Stomach (tissue), 4 donors: Measurements from ENCODE around the gene ZBTB7A.

Source experiments
- POLR2AphosphoS5 ChIP-seq, 3 donors: sonication (generic); formaldehyde crosslinking; IDR thresholded peaks; one replicate each; pipeline ENCODE4 v1.6.1; 2016; ENCODE audit warnings: antibody characterized with exemption in 3 of 3
- TF ChIP-seq, protein P1 (sequence below), 7 experiments: fragments of 450-650 bp in 4 of 7; fragments of 200-600 bp in 3 of 7; sonication (generic) in 3 of 7; IDR thresholded peaks; one replicate each; pipeline ENCODE4 v1.5.1; 2016 to 2019; ENCODE audit warnings: antibody characterized with exemption in 7 of 7, control low read depth in 2 of 7, mild to moderate bottlenecking in 1 of 7

DNA sequence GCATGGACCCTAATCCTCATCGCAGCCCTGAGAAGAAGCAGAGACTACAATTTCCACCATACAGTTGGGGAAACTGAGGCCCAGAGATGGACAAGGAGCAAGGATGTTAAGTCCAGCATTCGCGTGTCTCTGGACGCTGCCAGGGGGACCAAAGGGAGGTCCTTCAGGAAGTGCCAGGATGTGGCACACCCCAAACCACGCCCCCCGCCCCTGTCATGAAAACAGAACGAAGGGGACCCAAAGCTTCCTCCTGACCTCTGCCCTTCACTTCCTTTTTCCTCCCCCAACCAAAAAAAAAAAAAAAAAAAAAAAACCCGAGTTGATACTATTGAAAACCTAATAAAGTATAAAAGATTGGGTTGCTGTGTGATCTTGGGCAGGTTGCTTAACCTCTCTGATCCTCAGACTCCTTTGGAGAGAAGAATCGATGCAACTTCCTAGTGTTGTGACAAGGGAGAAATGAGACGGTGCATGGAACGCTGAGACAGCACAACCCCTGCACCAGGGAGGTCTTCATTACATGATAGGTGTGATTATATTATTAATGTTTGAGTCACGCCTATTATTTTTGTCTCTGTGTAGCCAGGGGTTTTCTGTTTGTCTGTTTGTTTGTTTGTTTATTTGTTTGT, 2.7 kb upstream of the ZBTB7A start:
- TF ChIP-seq, protein P1, sequence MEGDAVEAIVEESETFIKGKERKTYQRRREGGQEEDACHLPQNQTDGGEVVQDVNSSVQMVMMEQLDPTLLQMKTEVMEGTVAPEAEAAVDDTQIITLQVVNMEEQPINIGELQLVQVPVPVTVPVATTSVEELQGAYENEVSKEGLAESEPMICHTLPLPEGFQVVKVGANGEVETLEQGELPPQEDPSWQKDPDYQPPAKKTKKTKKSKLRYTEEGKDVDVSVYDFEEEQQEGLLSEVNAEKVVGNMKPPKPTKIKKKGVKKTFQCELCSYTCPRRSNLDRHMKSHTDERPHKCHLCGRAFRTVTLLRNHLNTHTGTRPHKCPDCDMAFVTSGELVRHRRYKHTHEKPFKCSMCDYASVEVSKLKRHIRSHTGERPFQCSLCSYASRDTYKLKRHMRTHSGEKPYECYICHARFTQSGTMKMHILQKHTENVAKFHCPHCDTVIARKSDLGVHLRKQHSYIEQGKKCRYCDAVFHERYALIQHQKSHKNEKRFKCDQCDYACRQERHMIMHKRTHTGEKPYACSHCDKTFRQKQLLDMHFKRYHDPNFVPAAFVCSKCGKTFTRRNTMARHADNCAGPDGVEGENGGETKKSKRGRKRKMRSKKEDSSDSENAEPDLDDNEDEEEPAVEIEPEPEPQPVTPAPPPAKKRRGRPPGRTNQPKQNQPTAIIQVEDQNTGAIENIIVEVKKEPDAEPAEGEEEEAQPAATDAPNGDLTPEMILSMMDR (IDR thresholded peaks at IDR 0.05): no peak
- no peak for TF ChIP-seq POLR2AphosphoS5 (IDR thresholded peaks at IDR 0.05)
